Measurements from ENCODE around the gene CCDC30. TPM values are rescaled to one million over a fixed set of nuclear protein-coding genes. Genes with fewer than 3 reads are reported as not detected.

Gene CCDC30
- total RNA-seq, 2 experiments from 2014 or later, result 1.2 to 1.3 TPM

DNA sequence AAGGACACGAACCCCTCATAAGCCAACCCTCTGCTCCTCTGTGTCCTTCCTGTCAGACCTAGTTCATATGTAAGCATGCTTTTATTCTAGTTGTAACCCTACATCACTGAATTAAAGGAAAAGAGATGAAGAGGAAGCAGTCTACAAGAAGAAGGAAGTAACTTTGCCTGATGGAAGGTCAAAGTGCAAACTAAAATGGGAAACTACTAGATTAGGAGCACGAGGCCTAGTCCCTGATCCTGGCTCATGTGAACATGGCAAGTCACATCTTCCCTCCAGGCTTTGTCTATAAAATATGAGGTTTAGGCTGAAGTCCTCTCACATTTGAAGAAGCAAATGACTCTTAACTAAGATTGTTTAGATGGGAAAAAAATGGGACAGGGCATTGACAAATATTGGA is 20.4 kb upstream of the CCDC30 start:
- H3K4me1 Mint-ChIP-seq (ENCODE audit: low read depth), result no peaks in the 10 kb centered on the region
- H3K36me3 ChIP-seq (ENCODE audit: insufficient read depth, low read length), result no peaks in the 10 kb centered on the region
- H3K4me3 ChIP-seq (ENCODE audit: low read length), result no peak overlapping the region
- no peak for DNase-seq
- no peaks in the 10 kb centered on the region for H3K4me1 ChIP-seq (ENCODE audit: insufficient read depth, low read length)
- no peak for ATAC-seq (ENCODE audit: poor library complexity)
- ChIA-PET CTCF (no interaction called here), POLR2A (no interaction called here)
- H3K4me3 Mint-ChIP-seq, result no peak overlapping the region
- H3K27me3 Mint-ChIP-seq, result no peaks in the 10 kb centered on the region
- no peaks in the 10 kb centered on the region for H3K9me3 ChIP-seq (ENCODE audit: control insufficient read depth in 1 of 2, insufficient read depth in 1 of 2, low read length in 2 of 2)
- no peaks in the 10 kb centered on the region for H3K9me3 Mint-ChIP-seq
- TF ChIP-seq CTCF (IDR thresholded peaks at IDR 0.05), result no peak
- no peaks in the 10 kb centered on the region for H3K27me3 ChIP-seq (ENCODE audit: control insufficient read depth in 1 of 2, insufficient read depth in 2 of 2, low read length in 2 of 2)
- no peak overlapping the region for H3K27ac ChIP-seq (ENCODE audit: low read depth in 1 of 2, low read length in 2 of 2)
- intact Hi-C loops (cut with DNase I, micrococcal nuclease), result no loop called here
- H3K36me3 Mint-ChIP-seq (ENCODE audit: low read depth), result no peaks in the 10 kb centered on the region
- H3K27ac Mint-ChIP-seq, result no peak overlapping the region

GRCh38 chr1:42449256-42449655 is 13.8 kb upstream of the CCDC30 start:
- ChIA-PET CTCF (no interaction called here), POLR2A (no interaction called here)
- Mint-ChIP-seq H3K27ac (no peak overlapping the region), H3K4me1 (ENCODE audit: low read depth) (peaks cover 3% of the 10 kb centered on the region), H3K27me3 (no peaks in the 10 kb centered on the region), H3K36me3 (ENCODE audit: low read depth) (no peaks in the 10 kb centered on the region), H3K4me3 (no peak overlapping the region), H3K9me3 (no peaks in the 10 kb centered on the region)
- intact Hi-C loops (cut with DNase I, micrococcal nuclease), result no loop called here
- Histone ChIP-seq H3K4me1 (ENCODE audit: insufficient read depth, low read length) (no peaks in the 10 kb centered on the region), H3K4me3 (ENCODE audit: low read length) (no peak overlapping the region), H3K27ac (ENCODE audit: low read depth in 1 of 2, low read length in 2 of 2) (no peak overlapping the region), H3K27me3 (ENCODE audit: control insufficient read depth in 1 of 2, insufficient read depth in 2 of 2, low read length in 2 of 2) (no peaks in the 10 kb centered on the region), H3K9me3 (ENCODE audit: control insufficient read depth in 1 of 2, insufficient read depth in 1 of 2, low read length in 2 of 2) (no peaks in the 10 kb centered on the region), H3K36me3 (ENCODE audit: insufficient read depth, low read length) (no peaks in the 10 kb centered on the region)
- ATAC-seq (ENCODE audit: poor library complexity) (no peak), DNase-seq (no peak)
- TF ChIP-seq CTCF (IDR thresholded peaks at IDR 0.05), result no peak

GRCh38 chr1:42450061-42450460 is 13.0 kb upstream of the CCDC30 start:
- no peak overlapping the region for H3K4me3 ChIP-seq (ENCODE audit: low read length)
- ATAC-seq (ENCODE audit: poor library complexity), result no peak
- H3K27ac ChIP-seq (ENCODE audit: low read depth in 1 of 2, low read length in 2 of 2), result no peak overlapping the region
- peaks cover 3% of the 10 kb centered on the region for H3K4me1 Mint-ChIP-seq (ENCODE audit: low read depth)
- no peaks in the 10 kb centered on the region for H3K27me3 ChIP-seq (ENCODE audit: control insufficient read depth in 1 of 2, insufficient read depth in 2 of 2, low read length in 2 of 2)
- DNase-seq, result no peak
- POLR2A ChIA-PET, result no interaction called here
- no peak overlapping the region for H3K27ac Mint-ChIP-seq
- H3K9me3 Mint-ChIP-seq, result no peaks in the 10 kb centered on the region
- H3K4me1 ChIP-seq (ENCODE audit: insufficient read depth, low read length), result no peaks in the 10 kb centered on the region
- intact Hi-C loops (cut with DNase I, micrococcal nuclease), result loop anchor here in 1 of 2 experiments (10.0 kb wide), 1 partner anchor 485 kb away; no protein-coding TSS in a partner anchor
- CTCF ChIA-PET, result no interaction called here
- no peaks in the 10 kb centered on the region for H3K36me3 ChIP-seq (ENCODE audit: insufficient read depth, low read length)
- no peaks in the 10 kb centered on the region for H3K36me3 Mint-ChIP-seq (ENCODE audit: low read depth)
- no peak overlapping the region for H3K4me3 Mint-ChIP-seq
- H3K27me3 Mint-ChIP-seq, result no peaks in the 10 kb centered on the region
- no peaks in the 10 kb centered on the region for H3K9me3 ChIP-seq (ENCODE audit: control insufficient read depth in 1 of 2, insufficient read depth in 1 of 2, low read length in 2 of 2)
- TF ChIP-seq CTCF (IDR thresholded peaks at IDR 0.05), result no peak

Data from CD4-positive, alpha-beta T cell (primary cell).